GM18873 (cell line): ENCODE results near the gene DLEC1.
"Not testable (repeated sequence)": the region's sequence is repeated elsewhere in the genome, so short reads cannot be mapped to it uniquely, and the experiment has no call there.

Experiments
- ATAC-seq: cut with Tn5 transposase; IDR thresholded peaks from one replicate; pipeline ENCODE4 v1.9.1; 2021; ENCODE audit warnings: mild to moderate bottlenecking, moderate library complexity, moderate number of reproducible peaks; ENCODE audit not compliant: unreplicated experiment, low FRiP score

Gene DLEC1

GRCh38 chr3:38067508-38068233, 28.7 kb downstream of the DLEC1 start:
- ATAC-seq = no peak

- ATAC-seq = no peak
These were observed 31.0 kb downstream of the DLEC1 start for GRCh38 chr3:38070013-38070412.

GRCh38 chr3:38077073-38077472, 38.1 kb downstream of the DLEC1 start:
- ATAC-seq = not testable (repeated sequence)

GRCh38 chr3:38082296-38082695, 43.3 kb downstream of the DLEC1 start:
- not testable (repeated sequence) for ATAC-seq

- ATAC-seq = not testable (repeated sequence)
These were observed 44.2 kb downstream of the DLEC1 start for GRCh38 chr3:38083254-38083653.

GRCh38 chr3:38083871-38084333, 44.9 kb downstream of the DLEC1 start:
- no peak for ATAC-seq

GRCh38 chr3:38084334-38085310, 45.6 kb downstream of the DLEC1 start:
- ATAC-seq = no peak

- no peak for ATAC-seq
These were observed 46.4 kb downstream of the DLEC1 start for GRCh38 chr3:38085311-38085942.

GRCh38 chr3:38085943-38086324, 46.9 kb downstream of the DLEC1 start:
- ATAC-seq = no peak

- no peak for ATAC-seq
These were observed 47.5 kb downstream of the DLEC1 start for GRCh38 chr3:38086496-38086895.

- ATAC-seq = not testable (repeated sequence)
These were observed 48.3 kb downstream of the DLEC1 start for GRCh38 chr3:38087278-38087677.

- ATAC-seq = no peak
These were observed 49.4 kb downstream of the DLEC1 start for GRCh38 chr3:38088126-38089078.

- no peak for ATAC-seq
These were observed 50.2 kb downstream of the DLEC1 start for GRCh38 chr3:38089163-38089562.

GRCh38 chr3:38090453-38090852, 51.4 kb downstream of the DLEC1 start:
- no peak for ATAC-seq

GRCh38 chr3:38094999-38095398, 56.0 kb downstream of the DLEC1 start:
- ATAC-seq = no peak

- no peak for ATAC-seq
These were observed 56.9 kb downstream of the DLEC1 start for GRCh38 chr3:38095669-38096483.

- no peak for ATAC-seq
These were observed 58.7 kb downstream of the DLEC1 start for GRCh38 chr3:38097446-38098375.

- ATAC-seq = no peak
These were observed 59.3 kb downstream of the DLEC1 start for GRCh38 chr3:38098376-38098723.
